Fibroblast of lung (primary cell): ENCODE measurements around the gene ZFP91. TPM values are rescaled to one million over a fixed set of nuclear protein-coding genes. Genes with fewer than 3 reads are reported as not detected.

Experiments used
- DNase-seq, 2 donors: peaks; one replicate each; pipeline versions ENCODE4 v3.0.0 to v3.0.0-alpha.2; 2010; ENCODE audit warnings: low read depth in 2 of 2
- H2AFZ ChIP-seq: 2 replicates; pipeline ENCODE4 v1.5.1; 2012; ENCODE audit warnings: low read length, control low read depth, inconsistent platforms
- H3K27ac ChIP-seq: 2 replicates; pipeline ENCODE4 v1.5.1; 2011; ENCODE audit warnings: low read length, control low read depth; ENCODE audit not compliant: insufficient read depth
- H3K27me3 ChIP-seq: 2 replicates; pipeline ENCODE4 v1.5.1; 2011; ENCODE audit warnings: mild to moderate bottlenecking, low read length; ENCODE audit not compliant: control insufficient read depth, insufficient read depth
- H3K36me3 ChIP-seq: 2 replicates; pipeline ENCODE4 v1.5.1; 2011; ENCODE audit warnings: low read length; ENCODE audit not compliant: control insufficient read depth, insufficient read depth
- H3K4me1 ChIP-seq: 2 replicates; pipeline ENCODE4 v1.5.1; 2011; ENCODE audit warnings: low read length; ENCODE audit not compliant: control insufficient read depth, insufficient read depth; ENCODE audit errors: extremely low read depth
- H3K4me2 ChIP-seq: 2 replicates; pipeline ENCODE4 v1.5.1; 2011; ENCODE audit warnings: low read length, control low read depth; ENCODE audit not compliant: insufficient read depth; ENCODE audit errors: extremely low read depth
- H3K4me3 ChIP-seq, 4 experiments: fragments of 200-600 bp in 1 of 4; sonication (generic) in 1 of 4; replicated peaks in 1 of 4; 2 replicates each; pipeline ENCODE4 v1.5.1; 2011 to 2016; ENCODE audit warnings: low read length in 4 of 4, low read depth in 3 of 4, mild to moderate bottlenecking in 3 of 4, control low read depth in 2 of 4, inconsistent platforms in 1 of 4, mixed read lengths in 1 of 4; ENCODE audit not compliant: insufficient read depth in 1 of 4; ENCODE audit errors: control extremely low read depth in 1 of 4
- H3K79me2 ChIP-seq: 2 replicates; pipeline ENCODE4 v1.5.1; 2012; ENCODE audit warnings: mild to moderate bottlenecking, low read length, inconsistent platforms; ENCODE audit not compliant: control insufficient read depth, insufficient read depth
- H3K9ac ChIP-seq: 2 replicates; pipeline ENCODE4 v1.5.1; 2011; ENCODE audit warnings: mild to moderate bottlenecking, low read length, control low read depth; ENCODE audit not compliant: insufficient read depth
- H3K9me3 ChIP-seq: 2 replicates; pipeline ENCODE4 v1.5.1; 2012; ENCODE audit warnings: low read depth, low read length; ENCODE audit not compliant: control insufficient read depth, insufficient read depth
- H4K20me1 ChIP-seq: 2 replicates; pipeline ENCODE4 v1.5.1; 2011; ENCODE audit warnings: low read length; ENCODE audit not compliant: control insufficient read depth, insufficient read depth; ENCODE audit errors: extremely low read depth
- CTCF ChIP-seq, 2 donors: IDR thresholded peaks in 1 of 2; conservative IDR thresholded peaks in 1 of 2; 1 replicate in 1 of 2; 2 replicates in 1 of 2; pipeline ENCODE4 v1.5.1; 2011 to 2012; ENCODE audit warnings: low read length in 2 of 2, control low read depth in 1 of 2, inconsistent platforms in 1 of 2, low read depth in 1 of 2, mild to moderate bottlenecking in 1 of 2
- EZH2 ChIP-seq: IDR thresholded peaks from 2 replicates; pipeline ENCODE4 v1.5.1; 2012; ENCODE audit warnings: low read length, control low read depth, mild to moderate bottlenecking; ENCODE audit errors: missing control alignments
- polyA plus RNA-seq, 2 donors: library from polyadenylated mRNA; depleted of rRNA in 1 of 2; stranded (reverse) in 1 of 2; unstranded in 1 of 2; fragments of >200 nt; gene quantifications; 2 replicates each; pipeline ENCODE4 v1.2.1, GENCODE V29; 2011 to 2012; ENCODE audit warnings: missing spikeins in 1 of 2
- total RNA-seq: library from RNA; depleted of rRNA; stranded (reverse); fragments of >200 nt; gene quantifications from 2 replicates; pipeline ENCODE4 v1.2.1, GENCODE V29; 2014

Gene ZFP91
- total and polyA plus RNA-seq, 2 donors (not counting 1 experiment from before 2014, with no cell fraction given), result 50.2 to 56.9 TPM

DNA sequence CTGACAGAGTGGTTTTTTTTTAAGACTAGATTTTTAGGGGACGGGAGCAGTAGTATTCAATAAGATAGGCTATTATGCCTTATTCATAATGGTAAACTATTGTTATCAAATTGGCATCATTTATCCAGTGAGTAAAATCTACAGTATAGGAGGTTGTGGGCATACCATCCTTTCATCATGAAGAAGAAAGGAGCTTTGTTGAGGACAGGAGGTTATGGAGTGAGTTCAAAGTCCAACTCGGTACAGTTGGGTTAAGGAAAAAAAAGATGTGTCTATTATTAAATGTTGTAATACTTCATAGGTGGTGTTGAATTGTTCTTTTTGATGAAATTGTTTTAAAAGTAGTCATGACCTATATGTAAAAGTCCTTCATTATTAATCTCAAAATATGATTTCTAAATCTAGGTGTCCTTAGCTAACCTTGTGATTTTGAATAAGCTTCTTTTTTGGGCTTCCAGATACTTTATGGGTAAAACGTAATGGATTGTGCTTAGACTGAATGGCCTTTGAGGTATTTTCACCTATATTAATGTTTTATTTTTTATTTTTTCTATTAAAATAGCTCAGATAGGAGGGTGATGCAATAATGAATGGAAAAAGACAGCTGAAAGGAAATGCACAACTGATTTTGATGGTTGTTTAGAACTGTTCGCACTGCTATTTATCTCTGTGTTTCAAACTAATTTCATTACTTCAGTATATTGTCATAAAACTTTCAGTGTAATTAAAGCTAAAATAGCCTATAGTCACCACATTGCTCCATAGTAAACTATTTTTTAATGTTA lies 28.3 kb downstream of the ZFP91 start:
- Histone ChIP-seq H3K27ac (no peak overlapping the region), H3K9me3 (no peaks in the 10 kb centered on the region), H3K79me2 (peaks cover 80% of the 10 kb centered on the region), H3K36me3 (peaks cover 9% of the 10 kb centered on the region), H3K9ac (no peak overlapping the region), H3K27me3 (no peaks in the 10 kb centered on the region), H2AFZ (no peak overlapping the region), H3K4me1 (no peaks in the 10 kb centered on the region), H3K4me2 (no peak overlapping the region), H4K20me1 (no peaks in the 10 kb centered on the region), H3K4me3 (no peak overlapping the region)
- DNase-seq, result no peak
- TF ChIP-seq CTCF (conservative IDR thresholded peaks at IDR 0.05 in 1 of 2, IDR thresholded peaks at IDR 0.05 in 1 of 2; ENCODE audit: low read depth in 1 of 2, low read length in 2 of 2), result no peak
- TF ChIP-seq EZH2, result no peak

- Histone ChIP-seq H3K36me3 (peaks cover 16% of the 10 kb centered on the region), H3K4me2 (no peak overlapping the region)
- DNase-seq, result no peak
Measured at GRCh38 chr11:58608331-58608730, 29.5 kb downstream of the ZFP91 start.

DNA sequence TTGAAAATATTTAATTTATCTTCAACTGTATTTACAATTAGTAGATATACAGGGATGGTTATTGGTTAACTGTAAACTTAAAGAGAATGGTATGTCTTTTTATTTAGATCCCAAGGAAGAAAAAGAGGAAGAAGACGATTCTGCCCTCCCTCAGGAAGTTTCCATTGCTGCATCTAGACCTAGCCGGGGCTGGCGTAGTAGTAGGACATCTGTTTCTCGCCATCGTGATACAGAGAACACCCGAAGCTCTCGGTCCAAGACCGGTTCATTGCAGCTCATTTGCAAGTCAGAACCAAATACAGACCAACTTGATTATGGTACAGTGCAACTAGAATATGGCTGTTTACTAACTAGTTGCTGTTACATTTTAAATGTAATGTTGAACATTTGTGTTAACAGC lies 30.9 kb downstream of the ZFP91 start:
- H3K27me3 ChIP-seq, result no peaks in the 10 kb centered on the region
- H3K4me3 ChIP-seq, result no peak overlapping the region
- no peak overlapping the region for H3K4me2 ChIP-seq
- H4K20me1 ChIP-seq, result no peaks in the 10 kb centered on the region
- H2AFZ ChIP-seq, result no peak overlapping the region
- no peak for DNase-seq
- TF ChIP-seq CTCF (conservative IDR thresholded peaks at IDR 0.05 in 1 of 2, IDR thresholded peaks at IDR 0.05 in 1 of 2; ENCODE audit: low read depth in 1 of 2, low read length in 2 of 2) (no peak), EZH2 (no peak)
- no peaks in the 10 kb centered on the region for H3K4me1 ChIP-seq
- H3K9me3 ChIP-seq, result no peaks in the 10 kb centered on the region
- H3K79me2 ChIP-seq, result peaks cover 57% of the 10 kb centered on the region
- no peak overlapping the region for H3K9ac ChIP-seq
- H3K27ac ChIP-seq, result no peak overlapping the region
- H3K36me3 ChIP-seq, result peaks cover 26% of the 10 kb centered on the region

More at GRCh38 chr11:58608331-58608730, 29.5 kb downstream of the ZFP91 start:
- Histone ChIP-seq H4K20me1 (no peaks in the 10 kb centered on the region), H3K27me3 (no peaks in the 10 kb centered on the region), H3K27ac (no peak overlapping the region), H3K4me1 (no peaks in the 10 kb centered on the region), H3K9ac (no peak overlapping the region), H2AFZ (no peak overlapping the region), H3K4me3 (no peak overlapping the region), H3K79me2 (peaks cover 68% of the 10 kb centered on the region), H3K9me3 (no peaks in the 10 kb centered on the region)
- TF ChIP-seq CTCF (conservative IDR thresholded peaks at IDR 0.05 in 1 of 2, IDR thresholded peaks at IDR 0.05 in 1 of 2; ENCODE audit: low read depth in 1 of 2, low read length in 2 of 2) (no peak), EZH2 (no peak)
